HL-60 (cell line): ENCODE measurements around the gene AJUBA.

Source experiments
- DNase-seq, 2 experiments: peaks; one replicate each; pipeline ENCODE4 v3.0.0-alpha.2; 2010 to 2020; ENCODE audit warnings: low read depth in 1 of 2, low spot score in 1 of 2
- H3K27ac ChIP-seq: fragments of 250-450 bp; sonication (Bioruptor Pico); replicated peaks from 2 replicates; pipeline ENCODE4 v1.5.1; 2020; ENCODE audit warnings: mild to moderate bottlenecking, moderate library complexity
- H3K27me3 ChIP-seq: fragments of 250-450 bp; sonication (Bioruptor Pico); 2 replicates; pipeline ENCODE4 v1.5.1; 2021; ENCODE audit warnings: mild to moderate bottlenecking, moderate library complexity; ENCODE audit not compliant: insufficient read depth, poor library complexity, severe bottlenecking
- H3K4me3 ChIP-seq: replicated peaks from 2 replicates; pipeline ENCODE4 v1.5.1; 2011; ENCODE audit warnings: mild to moderate bottlenecking, control low read depth, low read length; ENCODE audit not compliant: insufficient read depth
- CTCF ChIP-seq: IDR thresholded peaks from one replicate; pipeline ENCODE4 v1.5.1; 2011; ENCODE audit warnings: low read length, control low read depth, inconsistent platforms; ENCODE audit not compliant: insufficient read depth
- GABPA ChIP-seq: IDR thresholded peaks from 2 replicates; pipeline ENCODE4 v1.6.1; 2012; ENCODE audit warnings: low read depth
- POLR2AphosphoS5 ChIP-seq: IDR thresholded peaks from 2 replicates; pipeline ENCODE4 v1.6.1; 2012; ENCODE audit warnings: low read depth
- REST ChIP-seq: IDR thresholded peaks from 2 replicates; pipeline ENCODE4 v1.6.1; 2012; ENCODE audit warnings: low read depth; ENCODE audit not compliant: insufficient replicate concordance
- SPI1 ChIP-seq: IDR thresholded peaks from 2 replicates; pipeline ENCODE4 v1.6.1; 2012; ENCODE audit warnings: low read depth, mild to moderate bottlenecking, borderline replicate concordance

The AJUBA gene

GRCh38 chr14:22995889-22996625, 13.7 kb upstream of the AJUBA start:
- Histone ChIP-seq H3K4me3 (no peak overlapping the region), H3K27me3 (no peaks in the 10 kb centered on the region), H3K27ac (no peak overlapping the region)
- TF ChIP-seq POLR2AphosphoS5 (no peak), CTCF (no peak), SPI1 (no peak)
- DNase-seq, result no peak

- DNase-seq, result peak in 1 of 2 experiments; percentile 42
- H3K27ac ChIP-seq, result no peak overlapping the region
- no peak overlapping the region for H3K4me3 ChIP-seq
- H3K27me3 ChIP-seq, result no peaks in the 10 kb centered on the region
- TF ChIP-seq REST, result no peak
- peak; percentile 43 for TF ChIP-seq CTCF
Measured at GRCh38 chr14:22994762-22995275, 12.5 kb upstream of the AJUBA start.

- no peak overlapping the region for H3K27ac ChIP-seq
- TF ChIP-seq REST (no peak), POLR2AphosphoS5 (no peak), CTCF (no peak)
- no peak for DNase-seq
- H3K4me3 ChIP-seq, result no peak overlapping the region
- no peaks in the 10 kb centered on the region for H3K27me3 ChIP-seq
Measured at GRCh38 chr14:22993517-22993916, 11.2 kb upstream of the AJUBA start.

GRCh38 chr14:22991852-22992251, 9.5 kb upstream of the AJUBA start:
- Histone ChIP-seq H3K27ac (no peak overlapping the region), H3K27me3 (no peaks in the 10 kb centered on the region), H3K4me3 (no peak overlapping the region)
- TF ChIP-seq SPI1 (no peak), CTCF (no peak), REST (no peak), POLR2AphosphoS5 (no peak), GABPA (no peak)
- no peak for DNase-seq
